Central memory CD8-positive, alpha-beta T cell (primary cell): ENCODE data around the gene LIFR.

Experiments used
- ATAC-seq: fragments of 150-1000 bp; cut with Tn5 transposase; replicated peaks from 2 replicates; pipeline ENCODE4 v1.10.0; 2022; ENCODE audit warnings: mild to moderate bottlenecking, moderate FRiP score, moderate number of reproducible peaks; ENCODE audit not compliant: poor library complexity, severe bottlenecking; ENCODE audit errors: extremely low read depth
- DNase-seq, 2 donors: peaks; one replicate each; pipeline ENCODE4 v3.0.0; 2021; ENCODE audit warnings: low spot score in 2 of 2
- H3K27ac Mint-ChIP-seq: one replicate; pipeline ENCODE4 v1.8.0; 2022; ENCODE audit warnings: low read depth, mild to moderate bottlenecking, moderate library complexity, mixed read lengths
- H3K27me3 Mint-ChIP-seq: one replicate; pipeline ENCODE4 v1.8.0; 2022; ENCODE audit warnings: mixed read lengths
- H3K36me3 Mint-ChIP-seq: one replicate; pipeline ENCODE4 v1.8.0; 2022; ENCODE audit warnings: mild to moderate bottlenecking, moderate library complexity, mixed read lengths; ENCODE audit not compliant: insufficient read depth
- H3K4me1 Mint-ChIP-seq: one replicate; pipeline ENCODE4 v1.8.0; 2022; ENCODE audit warnings: mixed read lengths
- H3K4me3 Mint-ChIP-seq: one replicate; pipeline ENCODE4 v1.8.0; 2022; ENCODE audit warnings: mild to moderate bottlenecking, moderate library complexity, mixed read lengths
- H3K9me3 Mint-ChIP-seq: one replicate; pipeline ENCODE4 v1.8.0; 2022; ENCODE audit warnings: mixed read lengths

LIFR gene

GRCh38 chr5:38473008-38473407 is 83.4 kb downstream of the LIFR start:
- Mint-ChIP-seq H3K36me3 (no peaks in the 10 kb centered on the region), H3K27ac (no peak overlapping the region), H3K27me3 (peaks cover 66% of the 10 kb centered on the region), H3K4me3 (no peak overlapping the region), H3K4me1 (no peaks in the 10 kb centered on the region), H3K9me3 (no peaks in the 10 kb centered on the region)
- no peak for DNase-seq
- no peak for ATAC-seq

- no peak for ATAC-seq
- Mint-ChIP-seq H3K27ac (no peak overlapping the region), H3K9me3 (no peaks in the 10 kb centered on the region), H3K4me3 (no peak overlapping the region), H3K4me1 (no peaks in the 10 kb centered on the region), H3K36me3 (no peaks in the 10 kb centered on the region), H3K27me3 (peaks cover 61% of the 10 kb centered on the region)
- DNase-seq: no peak
These were observed 83.9 kb downstream of the LIFR start for GRCh38 chr5:38472541-38472940.

- Mint-ChIP-seq H3K36me3 (no peaks in the 10 kb centered on the region), H3K4me1 (no peaks in the 10 kb centered on the region), H3K27me3 (peaks cover 53% of the 10 kb centered on the region), H3K9me3 (no peaks in the 10 kb centered on the region), H3K4me3 (no peak overlapping the region), H3K27ac (no peak overlapping the region)
- ATAC-seq: no peak
- DNase-seq: no peak
These were observed 84.7 kb downstream of the LIFR start for GRCh38 chr5:38471709-38472108.

- Mint-ChIP-seq H3K27me3 (peaks cover 34% of the 10 kb centered on the region), H3K4me3 (no peak overlapping the region), H3K4me1 (no peaks in the 10 kb centered on the region), H3K27ac (no peak overlapping the region), H3K36me3 (no peaks in the 10 kb centered on the region), H3K9me3 (no peaks in the 10 kb centered on the region)
- DNase-seq (no peak), ATAC-seq (no peak)
These were observed 86.7 kb downstream of the LIFR start for GRCh38 chr5:38469707-38470267.

GRCh38 chr5:38468978-38469706 is 87.3 kb downstream of the LIFR start:
- no peaks in the 10 kb centered on the region for H3K9me3 Mint-ChIP-seq
- DNase-seq (no peak), ATAC-seq (no peak)
- no peak overlapping the region for H3K4me3 Mint-ChIP-seq
- no peak overlapping the region for H3K27ac Mint-ChIP-seq
- no peaks in the 10 kb centered on the region for H3K4me1 Mint-ChIP-seq
- no peaks in the 10 kb centered on the region for H3K36me3 Mint-ChIP-seq
- H3K27me3 Mint-ChIP-seq: peaks cover 28% of the 10 kb centered on the region

GRCh38 chr5:38468202-38468673 is 88.2 kb downstream of the LIFR start:
- Mint-ChIP-seq H3K9me3 (no peaks in the 10 kb centered on the region), H3K4me3 (no peak overlapping the region), H3K27me3 (peaks cover 19% of the 10 kb centered on the region), H3K27ac (no peak overlapping the region), H3K4me1 (no peaks in the 10 kb centered on the region), H3K36me3 (no peaks in the 10 kb centered on the region)
- ATAC-seq (no peak), DNase-seq (no peak)

GRCh38 chr5:38467353-38468040 is 88.9 kb downstream of the LIFR start:
- H3K27me3 Mint-ChIP-seq: peaks cover 19% of the 10 kb centered on the region
- ATAC-seq (no peak), DNase-seq (no peak)
- peaks cover 1% of the 10 kb centered on the region for H3K4me1 Mint-ChIP-seq
- H3K4me3 Mint-ChIP-seq: no peak overlapping the region
- H3K36me3 Mint-ChIP-seq: no peaks in the 10 kb centered on the region
- no peaks in the 10 kb centered on the region for H3K9me3 Mint-ChIP-seq
- H3K27ac Mint-ChIP-seq: no peak overlapping the region

- peaks cover 17% of the 10 kb centered on the region for H3K27me3 Mint-ChIP-seq
- ATAC-seq (no peak), DNase-seq (no peak)
- no peaks in the 10 kb centered on the region for H3K36me3 Mint-ChIP-seq
- H3K27ac Mint-ChIP-seq: no peak overlapping the region
- H3K9me3 Mint-ChIP-seq: no peaks in the 10 kb centered on the region
- no peak overlapping the region for H3K4me3 Mint-ChIP-seq
- peaks cover 6% of the 10 kb centered on the region for H3K4me1 Mint-ChIP-seq
These were observed 89.8 kb downstream of the LIFR start for GRCh38 chr5:38466424-38467189.

GRCh38 chr5:38465702-38466423 is 90.6 kb downstream of the LIFR start:
- Mint-ChIP-seq H3K27ac (no peak overlapping the region), H3K9me3 (no peaks in the 10 kb centered on the region)

GRCh38 chr5:38465061-38465460 is 91.4 kb downstream of the LIFR start:
- H3K27me3 Mint-ChIP-seq: peaks cover 24% of the 10 kb centered on the region
- no peak overlapping the region for H3K4me3 Mint-ChIP-seq
- peaks cover 2% of the 10 kb centered on the region for H3K36me3 Mint-ChIP-seq
- DNase-seq (no peak), ATAC-seq (no peak)
- peaks cover 6% of the 10 kb centered on the region for H3K4me1 Mint-ChIP-seq
- H3K9me3 Mint-ChIP-seq: no peaks in the 10 kb centered on the region
- no peak overlapping the region for H3K27ac Mint-ChIP-seq

More at GRCh38 chr5:38465702-38466423, 90.6 kb downstream of the LIFR start:
- DNase-seq (no peak), ATAC-seq (no peak)
- Mint-ChIP-seq H3K27me3 (peaks cover 16% of the 10 kb centered on the region), H3K4me1 (peaks cover 6% of the 10 kb centered on the region), H3K4me3 (no peak overlapping the region), H3K36me3 (no peaks in the 10 kb centered on the region)

- no peak for ATAC-seq
- peaks cover 36% of the 10 kb centered on the region for H3K27me3 Mint-ChIP-seq
- H3K9me3 Mint-ChIP-seq: no peaks in the 10 kb centered on the region
- H3K4me1 Mint-ChIP-seq: peaks cover 6% of the 10 kb centered on the region
- no peak overlapping the region for H3K4me3 Mint-ChIP-seq
- DNase-seq: no peak
- no peak overlapping the region for H3K27ac Mint-ChIP-seq
- peaks cover 2% of the 10 kb centered on the region for H3K36me3 Mint-ChIP-seq
These were observed 92.6 kb downstream of the LIFR start for GRCh38 chr5:38463634-38464521.
